SK-N-SH (cell line): ENCODE measurements around the gene CD46. TPM values are rescaled to one million over a fixed set of nuclear protein-coding genes. Genes with fewer than 3 reads are reported as not detected.
"Not testable (repeated sequence)": the region's sequence is repeated elsewhere in the genome, so short reads cannot be mapped to it uniquely, and the experiment has no call there.

Source experiments
- CTCF ChIA-PET: fragments of 300-600, 350-600 bp; formaldehyde crosslinking; extraction: SDS; loops from one replicate; lab custom pipeline; 2021; lab: Yijun Ruan, JAX
- POLR2A ChIA-PET: fragments of 350-600 bp; sonication (Branson Sonifier 250); formaldehyde crosslinking; extraction: SDS; loops from one replicate; lab custom pipeline; 2020; ENCODE audit warnings: antibody characterized with exemption, inconsistent platforms; lab: Yijun Ruan, JAX
- DNase-seq: peaks from one replicate; pipeline ENCODE4 v3.0.0; 2012
- H2AFZ ChIP-seq: fragments of 200-600 bp; sonication (generic); 2 replicates; pipeline ENCODE4 v1.8.1; 2016; ENCODE audit warnings: antibody characterized with exemption, mild to moderate bottlenecking, low read depth
- H3F3A ChIP-seq: fragments of 200-600 bp; sonication (generic); replicated peaks from 2 replicates; pipeline ENCODE3; 2016; ENCODE audit warnings: antibody characterized with exemption, mild to moderate bottlenecking; ENCODE audit not compliant: insufficient read depth
- H3K27ac ChIP-seq, 2 experiments: fragments of 200-500 bp in 1 of 2; fragments of 200-600 bp in 1 of 2; sonication (Bioruptor generic) in 1 of 2; sonication (generic), shearing (Covaris generic) in 1 of 2; 2 replicates each; pipeline versions ENCODE4 v1.5.1 to v1.6.1; 2014 to 2016; ENCODE audit warnings: low read depth in 2 of 2, inconsistent platforms in 1 of 2, low read length in 1 of 2, mild to moderate bottlenecking in 1 of 2, mixed read lengths in 1 of 2
- H3K27me3 ChIP-seq: fragments of 200-600 bp; sonication (generic), shearing (Covaris generic); 2 replicates; pipeline ENCODE4 v1.6.1; 2016; ENCODE audit warnings: mixed run types; ENCODE audit not compliant: insufficient read depth
- H3K36me3 ChIP-seq, 2 experiments: fragments of 200-500 bp in 1 of 2; fragments of 200-600 bp in 1 of 2; sonication (Bioruptor generic) in 1 of 2; sonication (generic) in 1 of 2; replicated peaks in 1 of 2; 2 replicates each; pipeline versions ENCODE3 to v1.5.1; 2014 to 2016; ENCODE audit warnings: low read length in 1 of 2, mild to moderate bottlenecking in 1 of 2; ENCODE audit not compliant: insufficient read depth in 2 of 2, control insufficient read depth in 1 of 2
- H3K4me1 ChIP-seq, 2 experiments: fragments of 200-500 bp in 1 of 2; fragments of 200-600 bp in 1 of 2; sonication (Bioruptor generic) in 1 of 2; sonication (generic), shearing (Covaris generic) in 1 of 2; 2 replicates each; pipeline versions ENCODE4 v1.5.1 to v1.6.1; 2014 to 2016; ENCODE audit warnings: low read depth in 1 of 2, low read length in 1 of 2, mixed run types in 1 of 2; ENCODE audit not compliant: insufficient read depth in 2 of 2, control insufficient read depth in 1 of 2
- H3K4me2 ChIP-seq: fragments of 200-600 bp; sonication (generic), shearing (Covaris generic); 2 replicates; pipeline ENCODE4 v1.6.1; 2017; ENCODE audit warnings: mixed run types
- H3K4me3 ChIP-seq, 2 experiments: fragments of 200-500 bp in 1 of 2; fragments of 200-600 bp in 1 of 2; sonication (Bioruptor generic) in 1 of 2; sonication (generic), shearing (Covaris generic) in 1 of 2; 2 replicates each; pipeline versions ENCODE4 v1.5.1 to v1.8.1; 2014 to 2016; ENCODE audit warnings: low read depth in 2 of 2, inconsistent platforms in 1 of 2, low read length in 1 of 2, mild to moderate bottlenecking in 1 of 2, mixed read lengths in 1 of 2, moderate library complexity in 1 of 2
- H3K79me2 ChIP-seq: fragments of 200-600 bp; sonication (generic); 2 replicates; pipeline ENCODE4 v1.8.1; 2017; ENCODE audit warnings: mild to moderate bottlenecking; ENCODE audit not compliant: insufficient read depth
- H3K9ac ChIP-seq: fragments of 200-600 bp; sonication (generic); 2 replicates; pipeline ENCODE4 v1.6.1; 2017; ENCODE audit warnings: mixed run types
- H3K9me2 ChIP-seq: fragments of 200-600 bp; sonication (generic); 2 replicates; pipeline ENCODE4 v1.6.1; 2017; ENCODE audit warnings: mixed run types
- H3K9me3 ChIP-seq: fragments of 200-600 bp; sonication (generic); 2 replicates; pipeline ENCODE4 v1.6.1; 2017; ENCODE audit warnings: mixed run types, mild to moderate bottlenecking, moderate library complexity
- H4K20me1 ChIP-seq: fragments of 200-600 bp; sonication (generic); 2 replicates; pipeline ENCODE4 v1.6.1; 2017; ENCODE audit warnings: mild to moderate bottlenecking, mixed run types; ENCODE audit not compliant: insufficient read depth
- ELF1 ChIP-seq: IDR thresholded peaks from 2 replicates; pipeline ENCODE4 v1.4.0; 2012
- EZH2phosphoT487 ChIP-seq: fragments of 200-600 bp; sonication (generic); IDR thresholded peaks from 2 replicates; pipeline ENCODE4 v1.6.1; 2017; ENCODE audit warnings: low read depth, mixed run types, mild to moderate bottlenecking, antibody characterized with exemption, moderate library complexity, borderline replicate concordance
- FOXJ3 ChIP-seq: sonication (generic); formaldehyde crosslinking; IDR thresholded peaks from 2 replicates; pipeline ENCODE4 v1.5.1; 2020; ENCODE audit warnings: mild to moderate bottlenecking, missing genetic modification reagents
- GABPA ChIP-seq: IDR thresholded peaks from 2 replicates; pipeline ENCODE4 v1.4.0; 2012; ENCODE audit warnings: low read depth, mild to moderate bottlenecking
- GATA2 ChIP-seq: sonication (generic); formaldehyde crosslinking; IDR thresholded peaks from 2 replicates; pipeline ENCODE4 v1.5.0; 2020; ENCODE audit warnings: mild to moderate bottlenecking, missing genetic modification reagents
- JUND ChIP-seq: IDR thresholded peaks from 2 replicates; pipeline ENCODE4 v1.4.0; 2012
- MAX ChIP-seq: IDR thresholded peaks from 2 replicates; pipeline ENCODE4 v1.4.0; 2012; ENCODE audit warnings: low read depth
- MEF2A ChIP-seq: IDR thresholded peaks from 2 replicates; pipeline ENCODE4 v1.4.0; 2012; ENCODE audit warnings: low read depth, borderline replicate concordance
- NRF1 ChIP-seq: IDR thresholded peaks from 2 replicates; pipeline ENCODE4 v1.6.1; 2012; ENCODE audit warnings: low read depth, mild to moderate bottlenecking, low read length
- PBX3 ChIP-seq: IDR thresholded peaks from 2 replicates; pipeline ENCODE4; 2012
- POLR2AphosphoS5 ChIP-seq: IDR thresholded peaks from 2 replicates; pipeline ENCODE4 v1.6.1; 2012; ENCODE audit warnings: low read depth, low read length
- RXRA ChIP-seq: IDR thresholded peaks from 2 replicates; pipeline ENCODE4 v1.4.0; 2012; ENCODE audit warnings: low read depth, mild to moderate bottlenecking, borderline replicate concordance
- SMC3 ChIP-seq: IDR thresholded peaks from 2 replicates; pipeline ENCODE4 v1.6.1; 2012; ENCODE audit warnings: low read depth, low read length, improper control_type of control experiment
- TEAD4 ChIP-seq: IDR thresholded peaks from 2 replicates; pipeline ENCODE4 v1.4.0; 2012; ENCODE audit warnings: mild to moderate bottlenecking, borderline replicate concordance; ENCODE audit not compliant: insufficient read depth
- YY1 ChIP-seq: IDR thresholded peaks from 2 replicates; pipeline ENCODE4 v1.4.0; 2012; ENCODE audit warnings: low read depth, mild to moderate bottlenecking
- WGBS: methylation state at CpG from one replicate; pipeline ENCODE4 v1.1.6; 2017; ENCODE audit warnings: low lambda C conversion rate; 5-methylcytosine and 5-hydroxymethylcytosine counted together
- polyA plus RNA-seq, 3 experiments: library from polyadenylated mRNA; depleted of rRNA; stranded (reverse); fragments of >200 nt; gene quantifications; 2 replicates each; pipeline ENCODE4 v1.2.3, GENCODE V29; 2012

CD46 gene
- polyA plus RNA-seq, 1 of the 3 experiments (the other 2 are of a cell fraction) = 56.0 TPM

GRCh38 chr1:207763972-207764371 lies 12.1 kb downstream of the CD46 start:
- ChIA-PET POLR2A (no interaction called here), CTCF (interaction anchor here (1.0 to 1.5 kb wide), 3 partner anchors 11 to 66 kb away, joined by 3 to 4 read pairs (median 4); no protein-coding TSS in a partner anchor)
- Histone ChIP-seq H4K20me1 (no peaks in the 10 kb centered on the region), H3K27me3 (no peaks in the 10 kb centered on the region), H3K36me3 (peaks cover 64 to 92% of the 10 kb centered on the region in 2 experiments), H3K9me3 (no peaks in the 10 kb centered on the region), H3K79me2 (no peaks in the 10 kb centered on the region), H2AFZ (no peak overlapping the region), H3K9me2 (no peaks in the 10 kb centered on the region), H3K4me2 (no peak overlapping the region), H3K4me1 (no peaks in the 10 kb centered on the region), H3K9ac (no peak overlapping the region), H3F3A (no peaks in the 10 kb centered on the region), H3K27ac (no peak overlapping the region), H3K4me3 (no peak overlapping the region)
- DNase-seq = no peak
- 93% methylated on average over 9 of the region's 9 CpGs for WGBS
- TF ChIP-seq RXRA (no peak), TEAD4 (no peak), YY1 (no peak), GATA2 (CRISPR knock-in tag) (no peak)

- POLR2A ChIA-PET = no interaction called here
These were observed 14.7 kb downstream of the CD46 start for GRCh38 chr1:207766569-207766968.

GRCh38 chr1:207770514-207770913 lies 18.7 kb downstream of the CD46 start:
- H3K27ac ChIP-seq, DNase-seq, H2AFZ ChIP-seq, H3K27me3 ChIP-seq, H4K20me1 ChIP-seq, H3K4me3 ChIP-seq, H3K9me2 ChIP-seq, H3K9me3 ChIP-seq, H3K9ac ChIP-seq, H3F3A ChIP-seq, CTCF ChIA-PET, POLR2A ChIA-PET, H3K4me2 ChIP-seq, H3K4me1 ChIP-seq: not testable (repeated sequence)
- Histone ChIP-seq H3K79me2 (peaks cover 20% of the 10 kb centered on the region), H3K36me3 (peaks cover 35 to 46% of the 10 kb centered on the region in 2 experiments)
- 96% methylated on average over 4 of the region's 4 CpGs for WGBS

More at GRCh38 chr1:207766569-207766968, 14.7 kb downstream of the CD46 start:
- no peaks in the 10 kb centered on the region for H3K27me3 ChIP-seq
- CTCF ChIA-PET = no interaction called here
- no peak overlapping the region for H3K9ac ChIP-seq
- DNase-seq = no peak
- H3K27ac ChIP-seq = no peak overlapping the region
- no peaks in the 10 kb centered on the region for H3K9me2 ChIP-seq
- 95% methylated on average over 1 of the region's 1 CpG for WGBS
- H4K20me1 ChIP-seq = no peaks in the 10 kb centered on the region
- no peaks in the 10 kb centered on the region for H3K4me1 ChIP-seq
- H2AFZ ChIP-seq = no peak overlapping the region
- peaks cover 60 to 75% of the 10 kb centered on the region in 2 experiments for H3K36me3 ChIP-seq
- no peak for TF ChIP-seq PBX3
- no peak for TF ChIP-seq GABPA
- TF ChIP-seq NRF1 = no peak
- TF ChIP-seq TEAD4 = no peak
- no peak for TF ChIP-seq POLR2AphosphoS5
- TF ChIP-seq FOXJ3 (CRISPR knock-in tag) = no peak
- TF ChIP-seq JUND = no peak
- no peak for TF ChIP-seq MAX
- TF ChIP-seq SMC3 = no peak
- no peak for TF ChIP-seq MEF2A
- no peak for TF ChIP-seq YY1
- no peak for TF ChIP-seq EZH2phosphoT487
- no peak for TF ChIP-seq ELF1
- TF ChIP-seq, all 33 proteins: peak for 0
- H3F3A ChIP-seq = no peaks in the 10 kb centered on the region
- peaks cover under 1% of the 10 kb centered on the region for H3K79me2 ChIP-seq
- H3K4me3 ChIP-seq = no peak overlapping the region
- no peak overlapping the region for H3K4me2 ChIP-seq
- no peaks in the 10 kb centered on the region for H3K9me3 ChIP-seq

- Histone ChIP-seq H3K36me3 (peaks cover 3 to 47% of the 10 kb centered on the region in 2 experiments), H3K79me2 (peaks cover 46% of the 10 kb centered on the region)
- DNase-seq, POLR2A ChIA-PET, H3K4me1 ChIP-seq, H3K4me3 ChIP-seq, H3K4me2 ChIP-seq, H3F3A ChIP-seq, H3K9me3 ChIP-seq, H3K27me3 ChIP-seq, H2AFZ ChIP-seq, H3K9me2 ChIP-seq, H3K27ac ChIP-seq, H4K20me1 ChIP-seq, H3K9ac ChIP-seq: not testable (repeated sequence)
- 89% methylated on average over 9 of the region's 9 CpGs for WGBS
- CTCF ChIA-PET = interaction anchor here (1.2 to 2.7 kb wide), 2 partner anchors 20 to 21 kb away, joined by 7 to 10 read pairs; no protein-coding TSS in a partner anchor
These were observed 24.2 kb downstream of the CD46 start for GRCh38 chr1:207776045-207776444.
